KG1 (cell line): ENCODE measurements around the gene PLEKHA1.

ENCODE experiments used
- DNase-seq: peaks from one replicate; lab custom pipeline; 2025; lab: John Stamatoyannopoulos, UW

PLEKHA1 gene

GRCh38 chr10:122374237-122374858 is at the start of gene PLEKHA1:
TSS of gene PLEKHA1 (plus strand) at chr10:122374708. CDS start at chr10:122393201, 18,493 bp downstream.
- DNase-seq: peak; percentile 86

GRCh38 chr10:122325235-122325634 is 49.3 kb upstream of the PLEKHA1 start:
- DNase-seq: no peak

GRCh38 chr10:122326385-122326784 is 48.1 kb upstream of the PLEKHA1 start:
- DNase-seq: no peak

DNA sequence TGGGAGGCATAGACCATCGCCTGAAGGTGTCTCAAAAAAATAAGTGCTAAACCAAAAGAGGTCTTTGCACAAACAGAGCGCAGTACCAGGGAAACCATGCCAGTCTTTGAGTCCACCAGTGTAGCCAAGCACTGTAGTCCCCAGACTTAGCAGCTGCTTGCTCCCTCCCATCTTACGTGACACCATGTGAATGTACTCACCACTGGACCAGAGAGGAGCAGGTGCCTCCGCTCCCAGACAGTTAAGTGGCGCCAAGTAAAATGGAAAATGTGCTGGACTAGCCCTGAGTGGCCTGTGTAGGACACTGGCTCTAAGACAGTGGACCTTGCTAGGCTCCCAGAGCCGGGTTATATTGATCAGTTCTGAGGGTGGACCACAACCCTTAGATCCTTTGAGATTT is 47.7 kb upstream of the PLEKHA1 start:
- no peak for DNase-seq

- DNase-seq: no peak
These were observed 47.0 kb upstream of the PLEKHA1 start for GRCh38 chr10:122327237-122328206.

DNA sequence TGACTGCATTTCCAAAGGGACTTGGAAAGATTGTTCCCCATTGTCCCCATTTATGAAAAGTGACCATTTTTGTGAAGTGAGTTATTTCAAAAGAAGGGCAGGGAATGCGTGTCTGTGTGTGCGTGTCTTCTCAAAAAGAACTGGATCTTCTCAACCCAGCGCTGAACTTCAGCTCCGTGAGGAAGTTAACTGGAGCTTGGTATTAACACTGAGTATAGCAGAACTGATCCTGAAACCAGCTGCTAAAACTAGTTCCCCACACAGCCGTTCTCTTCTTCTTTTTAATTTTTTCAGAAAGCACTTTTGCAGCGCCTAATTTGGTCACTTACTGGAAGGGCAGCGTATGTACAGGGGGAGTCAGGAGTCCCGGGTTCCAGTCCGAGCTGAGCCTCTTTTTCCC is 45.8 kb upstream of the PLEKHA1 start:
- no peak for DNase-seq

- DNase-seq: no peak
These were observed 45.1 kb upstream of the PLEKHA1 start for GRCh38 chr10:122329416-122329815.

GRCh38 chr10:122331100-122331499 is 43.4 kb upstream of the PLEKHA1 start:
- DNase-seq: no peak

GRCh38 chr10:122331615-122332446 is 42.7 kb upstream of the PLEKHA1 start:
- no peak for DNase-seq

DNA sequence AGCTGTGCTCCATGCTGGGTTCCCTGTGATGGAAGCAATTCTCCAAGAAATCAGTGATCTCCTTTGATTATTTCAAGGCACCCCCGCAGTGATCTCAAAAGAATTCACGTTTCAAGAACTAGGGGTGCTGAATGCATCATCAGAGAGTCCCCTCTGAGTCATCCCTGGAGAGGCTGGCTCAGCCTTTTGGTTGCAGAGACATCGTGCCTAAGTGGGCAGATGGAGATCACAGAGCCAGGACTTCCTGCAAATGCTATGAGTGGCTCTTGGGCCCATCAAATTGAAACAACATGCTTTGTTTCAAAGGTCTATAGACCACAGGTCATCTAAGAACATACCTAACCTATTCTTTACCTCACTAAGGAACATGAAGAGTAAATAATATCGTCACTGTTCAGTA is 41.5 kb upstream of the PLEKHA1 start:
- no peak for DNase-seq

DNA sequence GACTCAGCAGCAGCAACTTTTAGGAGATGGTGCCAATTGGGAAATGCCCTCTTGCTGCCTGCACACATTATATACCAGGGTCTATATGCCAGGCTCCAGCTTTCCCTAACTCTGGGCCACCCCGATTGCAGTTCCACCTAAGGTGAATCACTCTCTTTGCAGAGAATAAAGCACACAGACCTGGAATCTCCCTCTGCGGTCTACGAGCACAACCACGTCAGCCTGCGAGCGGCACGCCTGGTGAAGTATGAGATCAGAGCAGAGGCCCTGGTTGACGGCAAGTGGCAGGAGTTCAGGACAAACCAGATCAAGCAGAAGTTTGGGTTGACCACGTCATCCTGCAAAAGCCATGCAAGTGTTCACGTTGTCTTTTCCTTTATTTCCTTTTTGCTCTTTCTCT is 38.2 kb upstream of the PLEKHA1 start:
- no peak for DNase-seq

- no peak for DNase-seq
These were observed 37.5 kb upstream of the PLEKHA1 start for GRCh38 chr10:122336961-122337360.

DNA sequence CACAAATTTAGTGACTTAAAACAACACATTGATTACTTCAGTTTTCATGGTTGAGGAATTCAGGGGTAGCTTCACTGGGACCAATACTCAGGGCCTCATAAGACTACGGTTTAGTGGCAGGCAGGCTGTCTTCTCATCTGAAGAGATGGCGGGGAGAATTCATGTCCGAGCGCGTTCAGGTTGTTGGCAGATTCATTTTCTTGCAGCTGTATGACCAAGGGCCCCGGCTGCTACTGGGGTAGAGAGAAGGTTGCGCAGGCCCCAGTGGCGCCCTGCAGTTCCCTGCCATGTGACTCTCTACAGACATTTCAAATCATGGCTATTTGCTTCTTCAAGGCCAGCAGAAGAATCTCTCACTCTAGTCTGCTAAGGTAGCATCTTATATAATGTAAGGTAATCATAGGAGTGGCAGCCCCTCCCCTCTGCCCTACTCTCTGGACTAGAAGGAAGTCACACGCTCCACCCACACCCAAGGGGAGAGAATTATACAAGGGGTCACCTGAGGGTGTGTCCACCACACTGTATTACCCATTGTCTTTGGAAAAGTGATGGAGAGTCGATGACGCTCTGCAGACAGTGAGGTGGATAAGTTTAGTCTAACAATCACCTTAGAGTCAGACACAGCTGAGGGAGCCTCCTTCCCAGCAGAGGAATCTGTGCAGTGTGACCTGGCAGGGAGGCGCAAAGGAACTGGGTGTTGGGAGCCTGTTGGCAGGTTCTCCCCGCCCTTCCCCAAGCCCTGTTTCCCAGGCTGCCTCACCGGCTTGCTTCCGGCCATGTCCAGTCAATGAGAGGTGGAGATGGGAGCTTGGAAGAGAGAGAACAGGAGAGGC is 35.7 kb upstream of the PLEKHA1 start:
- no peak for DNase-seq

GRCh38 chr10:122341141-122341810 is 33.2 kb upstream of the PLEKHA1 start:
- DNase-seq: no peak

DNA sequence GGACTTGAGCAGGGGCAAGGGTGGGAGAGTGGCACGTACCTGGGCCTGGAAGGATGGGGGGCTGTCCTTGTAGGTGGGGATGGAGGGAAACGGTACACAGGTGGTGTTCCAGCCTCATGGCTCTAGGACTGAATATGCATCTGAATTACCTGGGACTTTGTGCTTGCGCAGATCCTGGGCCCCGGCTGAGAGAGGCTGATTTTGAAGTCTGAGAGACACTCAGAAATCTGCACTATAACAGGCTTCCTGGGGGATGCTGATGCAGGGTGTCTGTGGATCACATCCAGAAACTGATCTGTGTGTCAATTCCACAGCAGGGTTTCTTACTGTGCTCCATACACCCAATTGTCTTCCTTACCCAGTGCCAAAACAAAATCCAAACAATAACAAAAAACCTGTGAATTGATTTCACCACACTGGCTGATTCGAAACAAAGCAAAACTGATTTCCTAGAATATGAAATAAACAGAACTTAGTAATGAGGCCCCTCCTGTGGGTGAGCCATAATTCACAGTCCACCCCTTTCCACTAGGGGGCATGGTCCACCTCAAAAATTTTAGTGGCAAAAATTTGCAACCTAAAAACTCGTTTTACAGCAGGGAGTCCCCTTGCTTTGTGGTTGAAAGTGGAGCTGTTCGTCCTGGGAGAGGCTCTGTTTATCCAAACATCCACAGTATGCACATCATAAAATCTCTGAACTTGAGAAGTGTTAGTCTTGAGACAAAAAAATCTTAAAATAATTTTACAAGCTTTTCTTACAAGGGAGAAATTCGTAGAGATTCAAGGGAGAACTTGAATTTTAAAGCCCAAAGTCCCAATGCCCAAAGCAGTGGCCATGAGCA is 32.0 kb upstream of the PLEKHA1 start:
- no peak for DNase-seq

GRCh38 chr10:122343135-122343800 is 31.2 kb upstream of the PLEKHA1 start:
- no peak for DNase-seq

- no peak for DNase-seq
These were observed 30.6 kb upstream of the PLEKHA1 start for GRCh38 chr10:122343936-122344335.

DNA sequence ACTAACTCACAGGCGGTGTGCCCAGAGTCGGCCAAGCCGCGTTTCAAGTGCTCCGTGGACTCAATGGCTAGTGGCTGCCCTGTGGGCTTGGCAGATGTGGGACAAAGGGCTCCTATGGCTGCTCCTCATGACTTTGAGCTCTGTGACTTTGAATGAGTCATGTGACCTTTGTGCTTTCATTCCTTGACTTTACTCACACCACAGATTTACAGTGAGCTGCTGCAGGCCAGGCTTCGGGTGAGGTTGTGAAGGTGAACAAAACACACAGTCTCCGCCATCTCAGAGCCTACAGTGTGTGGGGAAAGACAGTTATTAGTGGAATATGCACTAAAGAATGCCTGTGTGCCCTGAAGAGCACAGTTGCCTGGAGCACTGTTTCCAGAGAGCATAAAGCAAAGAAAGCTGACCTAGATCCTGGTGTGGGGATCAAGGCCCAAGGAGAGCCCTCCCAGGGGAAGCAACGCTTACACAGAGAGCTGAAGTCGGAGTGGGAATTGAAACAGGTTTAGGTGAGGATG is 29.7 kb upstream of the PLEKHA1 start:
- no peak for DNase-seq

- no peak for DNase-seq
These were observed 28.1 kb upstream of the PLEKHA1 start for GRCh38 chr10:122346326-122346950.
